K562 (cell line): ENCODE measurements around the gene XIRP1. TPM values are rescaled to one million over a fixed set of nuclear protein-coding genes. Genes with fewer than 3 reads are reported as not detected.
A peak's percentile ranks its signal among the peaks of the same experiment; 100 is the strongest.

Experiments used
- ATAC-seq: fragments of 200-7000 bp; cut with Tn5 transposase; 3 replicates; pipeline ENCODE4 v1.9.1; 2020; ENCODE audit warnings: moderate library complexity
- BruUV-seq: library from RNA; stranded (reverse); fragments of 400-500 nt; replicated peaks from 2 replicates; lab custom pipeline; 2021; lab: Mats Ljungman, UMichigan
- CTCF ChIA-PET: fragments of 300-600 bp; formaldehyde crosslinking; extraction: SDS; loops from one replicate; lab custom pipeline; 2021; ENCODE audit warnings: low intra/inter-chr PET ratio; lab: Yijun Ruan, JAX
- POLR2A ChIA-PET: fragments of 300-600, 350-650 bp; sonication (Branson Sonifier 250); formaldehyde crosslinking; extraction: SDS; loops from one replicate; lab custom pipeline; 2021; ENCODE audit warnings: antibody characterized with exemption, inconsistent platforms; lab: Yijun Ruan, JAX
- DNase-seq, 4 experiments: peaks; one replicate each; pipeline versions ENCODE4 v3.0.0 to v3.0.0-alpha.2; 2011 to 2018; ENCODE audit warnings: low spot score in 3 of 4, mixed read lengths in 3 of 4; ENCODE audit errors: extremely low read depth in 1 of 4
- FAIRE-seq: peaks from 2 replicates; lab custom pipeline; 2011; peaks lifted over from hg19 to GRCh38; lab: Jason Lieb, UNC
- H2AFZ ChIP-seq: 2 replicates; pipeline ENCODE4 v1.6.0; 2011; ENCODE audit warnings: low read depth, low read length, control low read depth, inconsistent platforms
- H3K27ac ChIP-seq: fragments of 200-600 bp; 3 replicates; pipeline ENCODE4 v1.8.0; 2011; ENCODE audit warnings: low read depth, mild to moderate bottlenecking, control low read depth, inconsistent platforms, low read length, moderate library complexity, mixed read lengths; ENCODE audit errors: extremely low read depth
- H3K27me3 ChIP-seq, 2 experiments: fragments of 300-600 bp in 1 of 2; 2 replicates in 1 of 2; 3 replicates in 1 of 2; pipeline versions ENCODE4 v1.6.0 to v1.8.0; 2011; ENCODE audit warnings: inconsistent platforms in 2 of 2, low read length in 2 of 2, mild to moderate bottlenecking in 1 of 2, mixed read lengths in 1 of 2, moderate library complexity in 1 of 2; ENCODE audit not compliant: control insufficient read depth in 2 of 2, insufficient read depth in 2 of 2
- H3K36me3 ChIP-seq: fragments of 300-600 bp; 3 replicates; pipeline ENCODE4 v1.8.0; 2011; ENCODE audit warnings: mild to moderate bottlenecking, low read length, inconsistent platforms; ENCODE audit not compliant: control insufficient read depth, insufficient read depth
- H3K4me1 ChIP-seq, 2 experiments: fragments of 200-600 bp in 1 of 2; replicated peaks in 1 of 2; 2 replicates in 1 of 2; 3 replicates in 1 of 2; pipeline versions ENCODE4 v1.5.1 to v1.8.0; 2011; ENCODE audit warnings: inconsistent platforms in 2 of 2, low read length in 2 of 2, mild to moderate bottlenecking in 1 of 2, mixed read lengths in 1 of 2, moderate library complexity in 1 of 2; ENCODE audit not compliant: control insufficient read depth in 2 of 2, insufficient read depth in 2 of 2
- H3K4me2 ChIP-seq: 2 replicates; pipeline ENCODE4 v1.6.1; 2011; ENCODE audit warnings: low read length, control low read depth, inconsistent platforms, mixed read lengths; ENCODE audit not compliant: insufficient read depth
- H3K4me3 ChIP-seq: fragments of 200-600 bp; sonication (generic), shearing (Covaris generic); 2 replicates; pipeline ENCODE4 v1.5.1; 2016; ENCODE audit warnings: control low read depth, inconsistent platforms
- H3K79me2 ChIP-seq: fragments of 200-600 bp; 3 replicates; pipeline ENCODE4 v1.8.0; 2011; ENCODE audit warnings: low read length, inconsistent platforms; ENCODE audit not compliant: control insufficient read depth, insufficient read depth
- H3K9ac ChIP-seq, 2 experiments: 2 replicates each; pipeline versions ENCODE4 v1.6.0 to v1.6.1; 2011; ENCODE audit warnings: low read depth in 2 of 2, low read length in 2 of 2, control low read depth in 1 of 2, inconsistent platforms in 1 of 2, mild to moderate bottlenecking in 1 of 2, mixed read lengths in 1 of 2; ENCODE audit not compliant: insufficient read depth in 1 of 2
- H3K9me1 ChIP-seq: one replicate; pipeline ENCODE4 v1.6.0; 2011; ENCODE audit warnings: inconsistent platforms, mild to moderate bottlenecking, low read length, moderate library complexity; ENCODE audit not compliant: control insufficient read depth, insufficient read depth
- H3K9me3 ChIP-seq: replicated peaks from 2 replicates; pipeline ENCODE4 v1.5.1; 2011; ENCODE audit warnings: low read depth, low read length, inconsistent platforms; ENCODE audit not compliant: control insufficient read depth, insufficient read depth
- H4K20me1 ChIP-seq: replicated peaks from 2 replicates; pipeline ENCODE4 v1.6.1; 2011; ENCODE audit warnings: low read length, inconsistent platforms, mixed read lengths; ENCODE audit not compliant: control insufficient read depth, insufficient read depth
- ATF3 ChIP-seq, 2 experiments: fragments of 450-650 bp in 1 of 2; sonication (generic) in 1 of 2; formaldehyde crosslinking in 1 of 2; IDR thresholded peaks in 1 of 2; conservative IDR thresholded peaks in 1 of 2; 2 replicates each; pipeline versions ENCODE4 v1.6.1 to v1.8.1; 2016 to 2023; ENCODE audit warnings: mild to moderate bottlenecking in 2 of 2, moderate library complexity in 2 of 2, inconsistent platforms in 1 of 2, missing genetic modification reagents in 1 of 2
- BACH1 ChIP-seq: fragments of 200-800 bp; sonication (Bioruptor generic); IDR thresholded peaks from 2 replicates; pipeline ENCODE4 v1.6.1; 2016; ENCODE audit warnings: missing genetic modification characterization, missing compliant biosample characterization
- BHLHE40 ChIP-seq: IDR thresholded peaks from 2 replicates; pipeline ENCODE4 v1.6.1; 2011; ENCODE audit warnings: low read length, improper control_type of control experiment
- BRD4 ChIP-seq: fragments of 200-600 bp; sonication (generic); IDR thresholded peaks from 2 replicates; pipeline ENCODE4 v1.6.1; 2017; ENCODE audit warnings: inconsistent platforms
- CHD1 ChIP-seq: fragments of 200-600 bp; sonication (generic); IDR thresholded peaks from one replicate; pipeline ENCODE4 v1.6.1; 2012; ENCODE audit warnings: mild to moderate bottlenecking, moderate library complexity, low read length, inconsistent platforms
- CREM ChIP-seq: IDR thresholded peaks from 2 replicates; pipeline ENCODE4 v1.6.1; 2014; ENCODE audit warnings: antibody characterized with exemption, low read depth
- EGR1 ChIP-seq: fragments of 450-650 bp; conservative IDR thresholded peaks from 2 replicates; pipeline ENCODE4 v1.6.1; 2017; ENCODE audit warnings: mild to moderate bottlenecking
- ELK3 ChIP-seq: fragments of 450-650 bp; formaldehyde crosslinking; IDR thresholded peaks from 2 replicates; pipeline ENCODE4 v1.4.0; 2020; ENCODE audit warnings: mild to moderate bottlenecking
- EP300 ChIP-seq: IDR thresholded peaks from 2 replicates; pipeline ENCODE4 v1.6.1; 2012; ENCODE audit warnings: low read length, improper control_type of control experiment
- ERF ChIP-seq: fragments of 450-650 bp; formaldehyde crosslinking; IDR thresholded peaks from 2 replicates; pipeline ENCODE4 v1.4.0; 2020; ENCODE audit warnings: mild to moderate bottlenecking, mixed read lengths
- KLF13 ChIP-seq: fragments of 450-650 bp; IDR thresholded peaks from 2 replicates; pipeline ENCODE4 v1.6.1; 2016; ENCODE audit warnings: missing genetic modification characterization, low read depth, mild to moderate bottlenecking, missing compliant biosample characterization, moderate library complexity, borderline replicate concordance
- MED1 ChIP-seq: sonication (generic); formaldehyde crosslinking; IDR thresholded peaks from 2 replicates; pipeline ENCODE4 v1.8.1; 2023; ENCODE audit warnings: missing genetic modification reagents, borderline replicate concordance
- MYNN ChIP-seq, 2 experiments: sonication (generic); formaldehyde crosslinking in 1 of 2; IDR thresholded peaks; 2 replicates each; pipeline versions ENCODE4 v1.5.0 to v1.6.1; 2016 to 2020; ENCODE audit warnings: antibody characterized with exemption in 1 of 2, missing genetic modification reagents in 1 of 2
- NCOA1 ChIP-seq: fragments of 450-650 bp; IDR thresholded peaks from 2 replicates; pipeline ENCODE4 v1.6.1; 2016; ENCODE audit warnings: low read depth
- NFE2L1 ChIP-seq: fragments of 450-650 bp; IDR thresholded peaks from 2 replicates; pipeline ENCODE4 v1.6.1; 2016; ENCODE audit warnings: missing genetic modification characterization, low read depth, mild to moderate bottlenecking, missing compliant biosample characterization, moderate library complexity, borderline replicate concordance
- RFX1 ChIP-seq: fragments of 450-650 bp; IDR thresholded peaks from 2 replicates; pipeline ENCODE4 v1.6.1; 2016; ENCODE audit warnings: mild to moderate bottlenecking, moderate library complexity
- SIN3A ChIP-seq, 2 experiments: fragments of 150-350 bp in 1 of 2; IDR thresholded peaks; 2 replicates each; pipeline ENCODE4 v1.6.1; 2011 to 2016; ENCODE audit warnings: borderline replicate concordance in 2 of 2, low read depth in 2 of 2, low read length in 2 of 2, mild to moderate bottlenecking in 2 of 2, moderate library complexity in 2 of 2; ENCODE audit not compliant: control insufficient read depth in 1 of 2
- ZBTB34 ChIP-seq: fragments of 250-450 bp; sonication (Bioruptor Pico); IDR thresholded peaks from 2 replicates; pipeline ENCODE4 v1.8.0; 2021; ENCODE audit warnings: mild to moderate bottlenecking, moderate library complexity
- ZNF830 ChIP-seq: fragments of 250-450 bp; sonication (Bioruptor Pico); IDR thresholded peaks from 2 replicates; pipeline ENCODE4 v1.5.0; 2021; ENCODE audit warnings: mild to moderate bottlenecking
- WGBS: fragments of 100-300 bp; shearing (Covaris generic); methylation state at CpG from one replicate; pipeline ENCODE4 v1.1.6; 2016; ENCODE audit warnings: low coverage, mixed read lengths; ENCODE audit not compliant: insufficient coverage; ENCODE audit errors: missing lambda C conversion rate; 5-methylcytosine and 5-hydroxymethylcytosine counted together
- in situ Hi-C: fragments of 300-500 bp; cut with MboI; formaldehyde crosslinking; loops from 4 replicates; pipeline ENCODE4 v1.15.0; 2018; ENCODE audit warnings: inconsistent platforms, mixed read lengths
- intact Hi-C: fragments of 100-400 bp; cut with micrococcal nuclease; formaldehyde crosslinking; loops from 2 replicates; pipeline ENCODE4 v1.14.2; 2022
- polyA plus RNA-seq, 8 experiments: library from polyadenylated mRNA; depleted of rRNA in 4 of 8; stranded (reverse) in 5 of 8; unstranded in 3 of 8; fragments of >200 nt; fragmentation: Nextera tagmentation in 2 of 8; fragmentation: Illumina TruSeq in 1 of 8; extraction: Ambion mirVana in 2 of 8; extraction: Trizol in 1 of 8; gene quantifications; 2 replicates each; pipeline versions ENCODE4 v1.2.1 to v1.2.3, GENCODE V29; 2011 to 2014; ENCODE audit warnings: inconsistent platforms in 1 of 8, missing spikeins in 1 of 8
- total RNA-seq, 7 experiments: library from RNA; depleted of rRNA in 6 of 7; stranded (reverse); fragments of >200 nt in 6 of 7; fragmentation: Illumina TruSeq in 2 of 7; extraction: Trizol in 2 of 7; gene quantifications; 2 replicates each; pipeline versions ENCODE4 v1.2.1 to v1.2.3, GENCODE V29; 2011 to 2021; ENCODE audit warnings: low replicate concordance in 1 of 7

Gene XIRP1
- total and polyA plus RNA-seq, 9 of the 15 experiments (the other 6 are each of a cell fraction or from before 2014, with no cell fraction given) = 0.03 to 0.27 (median 0.08) TPM; not detected in 3

- H2AFZ ChIP-seq = peak overlapping the region; percentile 73
- 1% methylated on average over 21 of the region's 32 CpGs for WGBS
- H3K27me3 ChIP-seq = no peaks in the 10 kb centered on the region
- peak; percentile 56; the same call in 1 of the 2 replicates for TF ChIP-seq BACH1 (tag)
- TF ChIP-seq ZNF830 (CRISPR knock-in tag) = no peak
- TF ChIP-seq CHD1 = peak; percentile 71
- TF ChIP-seq KLF13 (tag) = 0 out of 2 replicates have a peak, but pooled peaks have one; percentile 31
- TF ChIP-seq ELK3 (CRISPR knock-in tag) = no peak
- TF ChIP-seq BHLHE40 = peak; percentile 79
- TF ChIP-seq MYNN (IDR thresholded peaks at IDR 0.05) = peak; percentile 73; the same call in 1 of the 2 replicates
- no peak for TF ChIP-seq MYNN (CRISPR knock-in tag; IDR thresholded peaks at IDR 0.05)
- TF ChIP-seq RFX1 = no peak
- peak; percentile 63; the same call in 1 of the 2 replicates for TF ChIP-seq NCOA1
- no peak for TF ChIP-seq MED1 (CRISPR knock-in tag)
- 0 out of 2 replicates have a peak, but pooled peaks have one; percentile 62 for TF ChIP-seq BRD4
- TF ChIP-seq ZBTB34 (CRISPR knock-in tag) = no peak
- TF ChIP-seq EGR1 = peak; percentile 64
- TF ChIP-seq CREM = peak; percentile 93
- TF ChIP-seq EP300 = peak; percentile 71; the same call in 1 of the 2 replicates
- TF ChIP-seq SIN3A (IDR thresholded peaks at IDR 0.05; ENCODE audit: borderline replicate concordance in 2 of 2, control insufficient read depth in 1 of 2, low read depth in 2 of 2, low read length in 2 of 2) = 0 out of 4 replicates have a peak, but pooled peaks of 1 of the 2 experiments have one; percentile 30
- TF ChIP-seq ERF (CRISPR knock-in tag) = 0 out of 2 replicates have a peak, but pooled peaks have one; percentile 59
- TF ChIP-seq ATF3 (IDR thresholded peaks at IDR 0.05) = peak; percentile 77; the same call in 1 of the 2 replicates
- no peak for TF ChIP-seq ATF3 (CRISPR knock-in tag; conservative IDR thresholded peaks at IDR 0.05)
- no peak for TF ChIP-seq NFE2L1
Measured at GRCh38 chr3:39177708-39178332, 14.6 kb downstream of the XIRP1 start.

More at GRCh38 chr3:39177708-39178332, 14.6 kb downstream of the XIRP1 start:
- no peaks in the 10 kb centered on the region for H3K9me1 ChIP-seq
- ATAC-seq = peak; percentile 52
- intact Hi-C loops (no loop called here), in situ Hi-C loops (no loop called here)
- peak overlapping the region; percentile 87 for H3K4me2 ChIP-seq
- no peaks in the 10 kb centered on the region for H4K20me1 ChIP-seq
- peak; percentile 84 to 97 (median 90) for DNase-seq
- peak overlapping the region; percentile 51 for H3K4me3 ChIP-seq
- peaks cover 3% of the 10 kb centered on the region; the same call in 2 of the 3 replicates for H3K79me2 ChIP-seq
- POLR2A ChIA-PET = interaction anchor here (0.8 to 1.9 kb wide), 7 partner anchors 9 to 230 kb away, joined by 3 to 10 read pairs (median 3); no protein-coding TSS in a partner anchor
- H3K36me3 ChIP-seq = no peaks in the 10 kb centered on the region
- no TSS peak for BruUV-seq
- peak overlapping the region; percentile 86 to 88 for H3K9ac ChIP-seq
- peaks cover 49 to 56% of the 10 kb centered on the region in 2 experiments for H3K4me1 ChIP-seq
- H3K27ac ChIP-seq = peak overlapping the region; percentile 83
- CTCF ChIA-PET = no interaction called here
- peak; percentile 85 for FAIRE-seq
- no peaks in the 10 kb centered on the region for H3K9me3 ChIP-seq
